Keratinocyte (primary cell): ENCODE results near the gene PTGDR2.

Experiments used
- EZH2 ChIP-seq: IDR thresholded peaks from one replicate; pipeline ENCODE4 v1.6.1; 2012; ENCODE audit warnings: inconsistent platforms, mild to moderate bottlenecking, low read length, moderate library complexity
- TF ChIP-seq, protein P1 (sequence below), 3 experiments: IDR thresholded peaks in 1 of 3; conservative IDR thresholded peaks in 1 of 3; optimal IDR thresholded peaks in 1 of 3; 2 replicates in 2 of 3; 3 replicates in 1 of 3; pipeline versions ENCODE3 to v1.5.1; 2011; ENCODE audit warnings: low read length in 3 of 3, mild to moderate bottlenecking in 3 of 3, moderate library complexity in 2 of 3, control low read depth in 1 of 3, inconsistent platforms in 1 of 3; ENCODE audit not compliant: insufficient read depth in 2 of 3; ENCODE audit errors: extremely low read depth in 1 of 3

DNA sequence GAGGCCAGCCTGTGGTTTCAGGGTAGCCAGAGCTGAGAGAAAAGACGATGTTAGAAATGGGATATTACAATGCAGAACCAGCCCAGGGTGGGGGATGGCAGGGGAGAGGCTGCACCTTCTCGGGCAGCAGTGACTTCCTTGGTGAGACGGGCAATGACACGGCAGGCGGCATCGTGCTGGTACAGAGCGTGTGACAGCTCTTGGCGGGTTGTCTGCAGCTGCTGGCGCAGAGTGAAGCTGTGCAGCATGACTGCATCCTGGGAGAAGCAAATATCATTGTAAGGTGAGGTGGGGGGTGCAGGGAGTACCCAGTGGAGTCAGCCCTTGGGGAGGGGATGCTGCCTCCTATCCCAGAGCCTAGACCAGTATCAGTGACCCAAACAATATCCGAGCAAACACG, 46.9 kb upstream of the PTGDR2 start:
- no peak for TF ChIP-seq EZH2
- TF ChIP-seq, protein P1, sequence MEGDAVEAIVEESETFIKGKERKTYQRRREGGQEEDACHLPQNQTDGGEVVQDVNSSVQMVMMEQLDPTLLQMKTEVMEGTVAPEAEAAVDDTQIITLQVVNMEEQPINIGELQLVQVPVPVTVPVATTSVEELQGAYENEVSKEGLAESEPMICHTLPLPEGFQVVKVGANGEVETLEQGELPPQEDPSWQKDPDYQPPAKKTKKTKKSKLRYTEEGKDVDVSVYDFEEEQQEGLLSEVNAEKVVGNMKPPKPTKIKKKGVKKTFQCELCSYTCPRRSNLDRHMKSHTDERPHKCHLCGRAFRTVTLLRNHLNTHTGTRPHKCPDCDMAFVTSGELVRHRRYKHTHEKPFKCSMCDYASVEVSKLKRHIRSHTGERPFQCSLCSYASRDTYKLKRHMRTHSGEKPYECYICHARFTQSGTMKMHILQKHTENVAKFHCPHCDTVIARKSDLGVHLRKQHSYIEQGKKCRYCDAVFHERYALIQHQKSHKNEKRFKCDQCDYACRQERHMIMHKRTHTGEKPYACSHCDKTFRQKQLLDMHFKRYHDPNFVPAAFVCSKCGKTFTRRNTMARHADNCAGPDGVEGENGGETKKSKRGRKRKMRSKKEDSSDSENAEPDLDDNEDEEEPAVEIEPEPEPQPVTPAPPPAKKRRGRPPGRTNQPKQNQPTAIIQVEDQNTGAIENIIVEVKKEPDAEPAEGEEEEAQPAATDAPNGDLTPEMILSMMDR (optimal IDR thresholded peaks at IDR 0.05 in 1 of 3, IDR thresholded peaks at IDR 0.05 in 1 of 3, conservative IDR thresholded peaks at IDR 0.05 in 1 of 3; ENCODE audit: extremely low read depth in 1 of 3, insufficient read depth in 2 of 3, low read length in 3 of 3) = no peak
